GM12878 (cell line): ENCODE measurements around the gene ADAMTS17.

Experiments used
- MEF2A ChIP-seq: IDR thresholded peaks from 2 replicates; pipeline ENCODE4 v1.6.1; 2011; ENCODE audit warnings: low read depth, mild to moderate bottlenecking, low read length, moderate library complexity; ENCODE audit not compliant: insufficient read depth
- POLR2A ChIP-seq: IDR thresholded peaks from 2 replicates; pipeline ENCODE4 v1.6.1; 2011; ENCODE audit warnings: low read depth, mild to moderate bottlenecking, low read length
- ZNF687 ChIP-seq: fragments of 450-650 bp; IDR thresholded peaks from 2 replicates; pipeline ENCODE4 v1.6.1; 2017; ENCODE audit warnings: mild to moderate bottlenecking, moderate library complexity

- TF ChIP-seq MEF2A (no peak), ZNF687 (no peak), POLR2A (no peak)
Measured at GRCh38 chr15:100291106-100291505, 50.7 kb downstream of the ADAMTS17 start.
